Lower leg skin (tissue), 4 donors: ENCODE data around the gene THSD4. TPM values are rescaled to one million over a fixed set of nuclear protein-coding genes. Genes with fewer than 3 reads are reported as not detected.

Experiments
- DNase-seq, 2 donors: peaks; one replicate each; pipeline ENCODE4 v3.0.0-alpha.2; 2019; ENCODE audit warnings: low spot score in 2 of 2
- H3K4me3 ChIP-seq: fragments of 200-600 bp; sonication (generic); 2 replicates; pipeline ENCODE4 v1.5.1; 2017; ENCODE audit warnings: mild to moderate bottlenecking, low read depth; ENCODE audit not compliant: poor library complexity, severe bottlenecking
- CTCF ChIP-seq, 3 donors: fragments of 450-650 bp; IDR thresholded peaks; one replicate each; pipeline ENCODE4 v1.5.1; 2016; ENCODE audit warnings: antibody characterized with exemption in 3 of 3, mild to moderate bottlenecking in 3 of 3, moderate library complexity in 2 of 3
- POLR2A ChIP-seq, 2 donors: fragments of 450-650 bp; IDR thresholded peaks; one replicate each; pipeline ENCODE4 v1.6.1; 2016 to 2017; ENCODE audit warnings: antibody characterized with exemption in 2 of 2, mild to moderate bottlenecking in 1 of 2, moderate library complexity in 1 of 2
- WGBS, 2 donors: methylation state at CpG; one replicate each; pipeline ENCODE4 v1.1.5; 2018; 5-methylcytosine and 5-hydroxymethylcytosine counted together
- intact Hi-C: fragments of 100-400 bp; cut with DNase I; formaldehyde crosslinking; loops from one replicate; pipeline ENCODE4 v1.15.0; 2023; ENCODE audit warnings: low total_unique reads
- total RNA-seq, 4 donors: library from RNA; depleted of rRNA; stranded (reverse); fragments of >200 nt; gene quantifications; one replicate each; pipeline ENCODE4 v1.1.0, GENCODE V29; 2016

The THSD4 gene
- total RNA-seq, 4 donors from 2014 or later, result 9.3 to 39.2 (median 32.8) TPM

- 87% methylated on average over 7 of the region's 7 CpGs for WGBS, 2 donors
- DNase-seq, result no peak
- TF ChIP-seq POLR2A (IDR thresholded peaks at IDR 0.05), result no peak
- no peak for TF ChIP-seq CTCF (IDR thresholded peaks at IDR 0.05)
- H3K4me3 ChIP-seq, result no peak overlapping the region
- intact Hi-C loops, result no loop called here
Observed at GRCh38 chr15:71152542-71152941, 37.3 kb downstream of the THSD4 start.

GRCh38 chr15:71153823-71154524, 38.7 kb downstream of the THSD4 start:
- H3K4me3 ChIP-seq, result no peak overlapping the region
- WGBS, 2 donors, result 68 to 69% methylated on average over 8 of the region's 8 CpGs
- no peak for TF ChIP-seq CTCF (IDR thresholded peaks at IDR 0.05)
- TF ChIP-seq POLR2A (IDR thresholded peaks at IDR 0.05), result no peak
- intact Hi-C loops, result no loop called here
- DNase-seq, result peak in 1 of 2 donors; percentile 58

GRCh38 chr15:71154607-71155200, 39.4 kb downstream of the THSD4 start:
- DNase-seq, result no peak
- WGBS, 2 donors, result 86% methylated on average over 4 of the region's 4 CpGs
- TF ChIP-seq POLR2A (IDR thresholded peaks at IDR 0.05) (no peak), CTCF (IDR thresholded peaks at IDR 0.05) (no peak)
- intact Hi-C loops, result no loop called here
- no peak overlapping the region for H3K4me3 ChIP-seq

GRCh38 chr15:71155534-71155933, 40.3 kb downstream of the THSD4 start:
- no peak for DNase-seq
- no peak overlapping the region for H3K4me3 ChIP-seq
- TF ChIP-seq CTCF (IDR thresholded peaks at IDR 0.05) (no peak), POLR2A (IDR thresholded peaks at IDR 0.05) (no peak)
- 98 to 100% methylated on average over 2 of the region's 2 CpGs for WGBS, 2 donors
- intact Hi-C loops, result no loop called here

GRCh38 chr15:71160976-71161375, 45.7 kb downstream of the THSD4 start:
- TF ChIP-seq CTCF (IDR thresholded peaks at IDR 0.05) (no peak), POLR2A (IDR thresholded peaks at IDR 0.05) (no peak)
- DNase-seq, result no peak
- WGBS, 2 donors, result 70 to 80% methylated on average over 1 of the region's 1 CpG
- no peak overlapping the region for H3K4me3 ChIP-seq
- intact Hi-C loops, result no loop called here
